ENCODE results near the gene API5. TPM values are rescaled to one million over a fixed set of nuclear protein-coding genes. Genes with fewer than 3 reads are reported as not detected.
A peak's percentile ranks its signal among the peaks of the same experiment; 100 is the strongest.

The API5 gene
- total RNA-seq (2021; ENCODE audit: unreplicated experiment) (122 TPM), Bru-seq, nascent RNA (percentile 92 among the genes with signal in this experiment), BruChase-seq, experiment 1, labeled RNA remaining after a 6-hour chase (percentile 97 among the genes with signal in this experiment), BruChase-seq, experiment 2, labeled RNA remaining after a 2-hour chase (percentile 93 among the genes with signal in this experiment)
- polyA plus RNA-seq (2012) = 26.7 and 36.0 TPM in 2 replicates
- long read RNA-seq, transcript API5-201 (14 exons, 3,714 nt) = major isoform, 159 of 394 reads
- long read RNA-seq, transcript API5-203 (15 exons, 2,257 nt) = minor isoform, 8 of 394 reads
- long read RNA-seq, transcript API5-208 (14 exons, 1,868 nt) = minor isoform, 149 of 394 reads
- long read RNA-seq, transcript API5-210 (13 exons, 1,760 nt) = minor isoform, 5 of 394 reads
- long read RNA-seq, partial matches to known transcripts = 24 of 394 reads
- long read RNA-seq, other reads (novel, unspliced or antisense) = 49 of 394 reads

DNA sequence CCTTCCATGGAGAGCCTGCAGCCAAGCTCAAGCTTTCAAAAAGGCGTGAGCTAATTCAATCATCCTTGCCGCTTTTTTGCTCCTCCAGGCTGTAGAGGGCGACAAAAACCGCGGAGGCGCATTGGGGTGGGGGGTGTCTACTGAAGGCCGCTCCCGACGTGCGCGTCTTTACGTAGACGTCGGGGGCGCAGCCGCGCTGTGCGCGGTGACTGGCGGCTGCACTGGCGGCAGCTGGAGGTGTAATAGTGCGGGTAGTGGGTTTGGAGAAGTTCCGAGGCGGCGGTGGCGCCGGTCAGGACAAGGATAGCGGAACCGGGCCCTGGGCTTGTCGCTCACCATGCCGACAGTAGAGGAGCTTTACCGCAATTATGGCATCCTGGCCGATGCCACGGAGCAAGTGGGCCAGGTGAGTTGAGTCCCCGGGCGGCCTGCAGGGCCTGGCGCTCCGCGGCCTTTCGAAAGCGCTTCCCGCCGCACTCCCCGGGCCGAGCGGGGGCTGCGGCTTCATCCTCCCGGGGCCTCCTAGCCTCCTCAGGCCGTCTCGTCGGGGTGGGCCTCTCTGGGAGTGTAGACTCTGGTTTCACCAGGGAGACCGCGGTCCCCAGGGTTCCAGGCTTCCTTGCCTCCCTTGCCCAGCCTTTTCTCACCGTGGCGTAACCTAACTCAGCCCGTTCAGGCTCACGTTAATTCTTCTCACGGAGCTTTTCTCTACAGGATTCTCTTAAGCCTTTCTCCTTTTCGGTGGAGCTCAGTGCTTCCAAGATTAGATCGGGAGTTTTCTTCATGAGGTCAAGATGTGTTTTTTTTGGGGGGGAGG is at the start of gene API5:
Gene API5, plus strand, starts transcription at position 206 of the 817 bp plus-strand sequence. Its CDS starts 132 bp downstream, at position 338.
- POLR2A ChIA-PET = interaction anchor here (0.6 to 1.3 kb wide), 5 partner anchors 11 to 338 kb away, joined by 3 to 8 read pairs (median 5); partner anchors contain the start of gene TTC17
- H3K27ac ChIP-seq (ENCODE audit: low read depth, low read length) = peak within 1 kb of the TSS; percentile 77
- H2AFZ ChIP-seq (ENCODE audit: low read depth, low read length, poor library complexity, severe bottlenecking) = peak within 1 kb of the TSS; percentile 100
- peak within 1 kb of the TSS; percentile 81 for H3K4me2 ChIP-seq (ENCODE audit: low read length)
- RAD21 ChIA-PET (ENCODE audit: low non-redundant PET in 1 of 2, low total read pairs in 2 of 2, uncharacterized antibody in 2 of 2, unreplicated experiment in 2 of 2) = interaction anchor here (0.8 to 1.0 kb wide), 2 partner anchors 47 to 107 kb away, joined by 3 to 4 read pairs; partner anchors contain the start of gene TTC17 (in 1 of the 2)
- peaks cover 10% of the 10 kb centered on the region; the same call in 1 of the 2 replicates for H4K20me1 ChIP-seq (ENCODE audit: insufficient read depth)
- no peaks in the 10 kb centered on the region for H3K27me3 ChIP-seq (ENCODE audit: insufficient read depth, low read length)
- H3K4me3 ChIP-seq (replicated peaks in 1 of 2; ENCODE audit: low read depth in 1 of 2, low read length in 2 of 2) = peak within 1 kb of the TSS; percentile 92 to 95
- peak within 1 kb of the TSS; percentile 89 for H3K9ac ChIP-seq (ENCODE audit: low read length)
- no peaks in the 10 kb centered on the region for H3K9me3 ChIP-seq (ENCODE audit: control insufficient read depth in 1 of 2, insufficient read depth in 1 of 2, low read depth in 1 of 2, low read length in 2 of 2)
- ATAC-seq (peak; percentile 99), DNase-seq (ENCODE audit: low read depth, low spot score) (peak; percentile 93)
- BruUV-seq (replicated peaks) = TSS peak; percentile 64
- H3K79me2 ChIP-seq (ENCODE audit: insufficient read depth, low read length) = peaks cover 53% of the 10 kb centered on the region
- no peaks in the 10 kb centered on the region for H3K9me2 ChIP-seq (ENCODE audit: insufficient read depth)
- H3K4me1 ChIP-seq (ENCODE audit: control insufficient read depth in 1 of 2, insufficient read depth in 2 of 2, low read length in 2 of 2) = peaks cover 10 to 15% of the 10 kb centered on the region in 2 experiments
- no peaks in the 10 kb centered on the region for H3K36me3 ChIP-seq (ENCODE audit: control insufficient read depth in 1 of 2, insufficient read depth in 2 of 2, low read length in 2 of 2)
- CTCF ChIA-PET = interaction anchor here (0.6 to 1.3 kb wide), 15 partner anchors 9 to 242 kb away, joined by 3 to 11 read pairs (median 4); partner anchors contain the start of gene TTC17
- intact Hi-C loops (cut with micrococcal nuclease) = loop anchor here (1.0 to 10.0 kb wide), 2 partner anchors 46 to 113 kb away; partner anchors contain the start of gene TTC17
- TF ChIP-seq SIN3A (IDR thresholded peaks at IDR 0.05; ENCODE audit: low read depth) (peak; percentile 62), POLR2A (IDR thresholded peaks at IDR 0.05; ENCODE audit: borderline replicate concordance, extremely low read depth, insufficient read depth, insufficient read length) (peak; percentile 73), TCF7L2 (IDR thresholded peaks at IDR 0.05; ENCODE audit: borderline replicate concordance, extremely low read depth, insufficient read depth, insufficient read length) (peak; percentile 60), POLR2AphosphoS5 (IDR thresholded peaks at IDR 0.05; ENCODE audit: low read depth, low read length) (peak; percentile 87), FOSL1 (IDR thresholded peaks at IDR 0.05; ENCODE audit: low read depth) (no peak), RAD21 (IDR thresholded peaks at IDR 0.05; ENCODE audit: low read depth) (peak; percentile 35; the same call in 1 of the 2 replicates), CBX3 (IDR thresholded peaks at IDR 0.05; ENCODE audit: low read depth) (peak; percentile 88; the same call in 1 of the 2 replicates), EZH2phosphoT487 (IDR thresholded peaks at IDR 0.05; ENCODE audit: borderline replicate concordance) (no peak), EGR1 (IDR thresholded peaks at IDR 0.05; ENCODE audit: low read depth) (0 out of 2 replicates have a peak, but pooled peaks have one; percentile 53), YY1 (IDR thresholded peaks at IDR 0.05; ENCODE audit: extremely low read depth, insufficient replicate concordance, low read depth, low read length) (peak; percentile 77), ZBTB33 (IDR thresholded peaks at IDR 0.05; ENCODE audit: extremely low read depth, insufficient replicate concordance, low read length) (no peak), ELF1 (IDR thresholded peaks at IDR 0.05; ENCODE audit: borderline replicate concordance, low read depth) (no peak), CEBPB (IDR thresholded peaks at IDR 0.05; ENCODE audit: low read depth) (no peak)
- TF ChIP-seq, protein P1, sequence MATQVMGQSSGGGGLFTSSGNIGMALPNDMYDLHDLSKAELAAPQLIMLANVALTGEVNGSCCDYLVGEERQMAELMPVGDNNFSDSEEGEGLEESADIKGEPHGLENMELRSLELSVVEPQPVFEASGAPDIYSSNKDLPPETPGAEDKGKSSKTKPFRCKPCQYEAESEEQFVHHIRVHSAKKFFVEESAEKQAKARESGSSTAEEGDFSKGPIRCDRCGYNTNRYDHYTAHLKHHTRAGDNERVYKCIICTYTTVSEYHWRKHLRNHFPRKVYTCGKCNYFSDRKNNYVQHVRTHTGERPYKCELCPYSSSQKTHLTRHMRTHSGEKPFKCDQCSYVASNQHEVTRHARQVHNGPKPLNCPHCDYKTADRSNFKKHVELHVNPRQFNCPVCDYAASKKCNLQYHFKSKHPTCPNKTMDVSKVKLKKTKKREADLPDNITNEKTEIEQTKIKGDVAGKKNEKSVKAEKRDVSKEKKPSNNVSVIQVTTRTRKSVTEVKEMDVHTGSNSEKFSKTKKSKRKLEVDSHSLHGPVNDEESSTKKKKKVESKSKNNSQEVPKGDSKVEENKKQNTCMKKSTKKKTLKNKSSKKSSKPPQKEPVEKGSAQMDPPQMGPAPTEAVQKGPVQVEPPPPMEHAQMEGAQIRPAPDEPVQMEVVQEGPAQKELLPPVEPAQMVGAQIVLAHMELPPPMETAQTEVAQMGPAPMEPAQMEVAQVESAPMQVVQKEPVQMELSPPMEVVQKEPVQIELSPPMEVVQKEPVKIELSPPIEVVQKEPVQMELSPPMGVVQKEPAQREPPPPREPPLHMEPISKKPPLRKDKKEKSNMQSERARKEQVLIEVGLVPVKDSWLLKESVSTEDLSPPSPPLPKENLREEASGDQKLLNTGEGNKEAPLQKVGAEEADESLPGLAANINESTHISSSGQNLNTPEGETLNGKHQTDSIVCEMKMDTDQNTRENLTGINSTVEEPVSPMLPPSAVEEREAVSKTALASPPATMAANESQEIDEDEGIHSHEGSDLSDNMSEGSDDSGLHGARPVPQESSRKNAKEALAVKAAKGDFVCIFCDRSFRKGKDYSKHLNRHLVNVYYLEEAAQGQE (IDR thresholded peaks at IDR 0.05; ENCODE audit: low read depth) = no peak
- TF ChIP-seq, protein P2, sequence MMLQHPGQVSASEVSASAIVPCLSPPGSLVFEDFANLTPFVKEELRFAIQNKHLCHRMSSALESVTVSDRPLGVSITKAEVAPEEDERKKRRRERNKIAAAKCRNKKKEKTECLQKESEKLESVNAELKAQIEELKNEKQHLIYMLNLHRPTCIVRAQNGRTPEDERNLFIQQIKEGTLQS (IDR thresholded peaks at IDR 0.05) = no peak
- TF ChIP-seq, protein P3, sequence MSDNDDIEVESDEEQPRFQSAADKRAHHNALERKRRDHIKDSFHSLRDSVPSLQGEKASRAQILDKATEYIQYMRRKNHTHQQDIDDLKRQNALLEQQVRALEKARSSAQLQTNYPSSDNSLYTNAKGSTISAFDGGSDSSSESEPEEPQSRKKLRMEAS (IDR thresholded peaks at IDR 0.05) = peak; percentile 55; the same call in 1 of the 2 replicates
